Left renal pelvis (tissue), 4 donors: Measurements from ENCODE around the gene KCNJ3. TPM values are rescaled to one million over a fixed set of nuclear protein-coding genes. Genes with fewer than 3 reads are reported as not detected.
"Not testable (repeated sequence)": the region's sequence is repeated elsewhere in the genome, so short reads cannot be mapped to it uniquely, and the experiment has no call there.

ENCODE experiments used
- DNase-seq, 4 donors: peaks; one replicate each; pipeline ENCODE4 v3.0.0-alpha.2; 2013; ENCODE audit warnings: low read depth in 4 of 4, low spot score in 3 of 4
- polyA plus RNA-seq, 4 donors: library from polyadenylated mRNA; unstranded; fragments of 120-200 nt; gene quantifications; one replicate each; pipeline ENCODE4 v1.2.1, GENCODE V29; 2013; ENCODE audit not compliant: insufficient read length in 4 of 4

Gene KCNJ3
- polyA plus RNA-seq, 4 donors = 0.63 to 8.5 (median 6.6) TPM

GRCh38 chr2:154836632-154837031 is 138.1 kb downstream of the KCNJ3 start:
- DNase-seq = no peak

- DNase-seq = no peak
Observed at GRCh38 chr2:154837035-154837434, 138.5 kb downstream of the KCNJ3 start.

- DNase-seq = no peak
Observed at GRCh38 chr2:154844513-154844912, 146.0 kb downstream of the KCNJ3 start.

GRCh38 chr2:154846842-154847241 is 148.3 kb downstream of the KCNJ3 start:
- DNase-seq = no peak

GRCh38 chr2:154849482-154849881 is 151.0 kb downstream of the KCNJ3 start:
- no peak for DNase-seq

GRCh38 chr2:154850532-154850931 is 152.0 kb downstream of the KCNJ3 start:
- DNase-seq = no peak

GRCh38 chr2:154855138-154855537 is 156.6 kb downstream of the KCNJ3 start:
- no peak for DNase-seq

GRCh38 chr2:154867151-154867550 is 168.7 kb downstream of the KCNJ3 start:
- DNase-seq = not testable (repeated sequence)

- no peak for DNase-seq
Observed at GRCh38 chr2:154875999-154876398, 177.5 kb downstream of the KCNJ3 start.

GRCh38 chr2:154882725-154883124 is 184.2 kb downstream of the KCNJ3 start:
- no peak for DNase-seq

GRCh38 chr2:154886316-154886715 is 187.8 kb downstream of the KCNJ3 start:
- DNase-seq = no peak

- no peak for DNase-seq
Observed at GRCh38 chr2:154898269-154898668, 199.8 kb downstream of the KCNJ3 start.

- DNase-seq = no peak
Observed at GRCh38 chr2:154901063-154901462, 202.6 kb downstream of the KCNJ3 start.
